GM19395 (cell line): ENCODE results near the gene BHMT2.

ENCODE experiments used
- ATAC-seq: cut with Tn5 transposase; IDR thresholded peaks from one replicate; pipeline ENCODE4 v1.9.1; 2021; ENCODE audit warnings: mild to moderate bottlenecking, moderate library complexity; ENCODE audit not compliant: unreplicated experiment

The BHMT2 gene, protein sequence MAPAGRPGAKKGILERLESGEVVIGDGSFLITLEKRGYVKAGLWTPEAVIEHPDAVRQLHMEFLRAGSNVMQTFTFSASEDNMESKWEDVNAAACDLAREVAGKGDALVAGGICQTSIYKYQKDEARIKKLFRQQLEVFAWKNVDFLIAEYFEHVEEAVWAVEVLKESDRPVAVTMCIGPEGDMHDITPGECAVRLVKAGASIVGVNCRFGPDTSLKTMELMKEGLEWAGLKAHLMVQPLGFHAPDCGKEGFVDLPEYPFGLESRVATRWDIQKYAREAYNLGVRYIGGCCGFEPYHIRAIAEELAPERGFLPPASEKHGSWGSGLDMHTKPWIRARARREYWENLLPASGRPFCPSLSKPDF

DNA sequence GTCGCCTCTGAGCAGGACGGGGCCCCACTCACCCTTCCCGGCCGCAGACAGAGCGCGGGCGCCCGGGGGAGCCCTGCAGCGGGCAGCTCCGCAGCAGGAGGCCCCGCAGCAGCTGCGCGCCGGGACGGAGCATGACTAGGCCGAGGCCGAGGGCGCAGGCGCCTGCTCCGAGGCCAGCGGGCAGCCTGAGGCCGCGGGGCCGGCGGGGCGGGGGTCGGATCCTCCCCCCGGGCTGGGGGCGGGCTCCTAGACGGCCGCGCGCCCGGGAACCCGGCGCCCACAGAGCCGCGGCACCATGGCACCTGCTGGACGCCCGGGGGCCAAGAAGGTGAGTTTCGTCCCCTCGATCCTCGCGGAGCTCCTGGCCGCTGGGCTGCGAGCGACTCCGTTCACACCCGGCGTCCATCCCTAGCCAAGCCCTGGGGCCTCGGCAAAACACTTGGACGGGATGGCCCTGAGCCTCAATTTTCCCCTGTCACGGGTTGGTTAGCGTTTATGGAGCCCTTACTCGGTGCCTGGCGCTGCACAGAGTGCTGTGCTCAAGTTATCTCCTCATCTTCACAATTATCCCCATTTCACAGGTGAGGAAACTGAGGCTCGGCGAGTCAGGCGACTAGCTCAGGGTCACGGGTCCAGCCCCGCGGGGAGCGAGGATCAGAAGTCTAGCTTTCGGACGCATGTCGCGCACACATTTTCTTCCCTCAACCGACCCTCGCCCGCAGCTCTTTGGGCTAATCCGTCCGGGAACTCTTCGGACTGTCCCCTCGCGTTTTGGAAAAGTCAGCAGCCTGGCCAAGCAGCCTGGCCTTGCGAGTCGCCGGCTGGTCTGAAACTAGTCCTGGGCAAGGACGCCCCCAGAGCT is at the start of gene BHMT2, which contains the start of gene DMGDH:
Gene BHMT2 (plus strand): TSS at position 280 of the 862 bp plus-strand sequence. CDS start 16 bp downstream, at position 296.
Gene DMGDH (minus strand): TSS at position 187 of the 862 bp plus-strand sequence. CDS start 54 bp downstream, at position 133.
- no peak for ATAC-seq

DNA sequence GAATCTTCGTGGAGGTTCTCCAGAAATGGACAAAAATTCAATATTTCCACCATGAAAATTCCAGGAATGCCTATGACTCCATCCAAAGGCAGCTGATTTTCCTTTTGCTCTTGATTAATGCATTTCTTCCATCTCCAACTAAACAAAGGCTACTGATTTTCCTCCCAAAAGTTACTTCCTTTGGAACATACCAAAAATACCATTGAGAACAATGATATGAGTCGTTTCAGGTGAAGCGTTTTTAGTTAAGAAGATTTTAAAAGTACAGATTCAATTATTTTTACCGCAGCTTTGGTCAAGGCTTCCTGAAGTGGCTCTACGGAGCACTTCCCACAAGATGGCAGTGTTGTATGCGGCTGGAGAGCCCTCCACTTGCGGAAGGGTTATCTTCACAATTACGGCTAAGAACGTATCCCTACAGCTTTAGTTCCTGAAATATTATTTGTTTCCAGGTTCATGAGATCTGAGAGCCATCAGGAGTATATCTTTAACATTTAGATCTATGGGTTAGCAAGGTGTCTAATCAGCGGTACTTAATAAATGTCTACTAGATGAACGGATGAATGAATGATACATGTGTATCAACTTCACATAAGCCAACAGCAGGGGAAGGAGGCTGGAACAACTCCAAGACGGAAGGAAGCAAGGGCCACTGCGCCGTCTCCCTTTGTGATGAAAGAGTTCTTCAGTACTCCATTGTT is 48.6 kb upstream of the BHMT2 start:
- ATAC-seq, result no peak

DNA sequence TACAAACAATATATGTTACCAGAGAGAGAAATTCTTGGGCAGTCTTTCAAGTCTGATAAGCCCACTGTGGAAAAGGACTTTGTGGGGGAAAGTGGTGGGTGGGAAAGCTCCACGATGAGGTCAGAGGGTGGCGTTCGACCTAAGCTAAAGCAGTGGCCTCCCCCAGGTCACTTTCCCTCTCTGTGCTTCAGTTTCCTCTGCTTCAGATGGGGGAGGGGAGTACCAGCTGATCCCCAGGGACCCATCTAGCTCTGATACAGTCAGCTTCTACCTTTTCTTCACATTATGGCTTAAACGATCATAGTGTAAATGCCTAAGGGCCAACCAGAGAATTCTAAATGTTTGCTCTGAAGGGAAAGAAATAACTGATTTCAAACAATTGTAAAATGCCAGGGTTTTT is 47.8 kb upstream of the BHMT2 start:
- no peak for ATAC-seq

DNA sequence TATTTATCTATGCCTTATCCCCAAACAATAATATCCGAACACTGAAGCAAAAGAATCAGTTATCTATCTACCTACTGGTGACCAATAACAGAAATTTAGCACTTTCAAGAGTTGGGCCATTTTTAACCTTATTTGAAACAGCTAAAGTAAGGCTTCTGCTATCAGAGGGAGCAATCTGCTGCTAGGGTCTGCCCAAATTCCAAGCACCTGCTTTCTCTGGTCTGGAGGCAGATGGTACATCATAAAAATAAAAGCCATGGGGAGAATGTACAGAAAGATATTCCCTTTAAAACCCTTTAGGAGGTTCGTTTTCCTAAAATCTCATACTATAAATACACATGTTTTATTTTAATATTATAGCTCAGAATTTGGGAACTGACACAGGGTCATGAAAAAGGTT is 46.8 kb upstream of the BHMT2 start:
- ATAC-seq, result no peak

DNA sequence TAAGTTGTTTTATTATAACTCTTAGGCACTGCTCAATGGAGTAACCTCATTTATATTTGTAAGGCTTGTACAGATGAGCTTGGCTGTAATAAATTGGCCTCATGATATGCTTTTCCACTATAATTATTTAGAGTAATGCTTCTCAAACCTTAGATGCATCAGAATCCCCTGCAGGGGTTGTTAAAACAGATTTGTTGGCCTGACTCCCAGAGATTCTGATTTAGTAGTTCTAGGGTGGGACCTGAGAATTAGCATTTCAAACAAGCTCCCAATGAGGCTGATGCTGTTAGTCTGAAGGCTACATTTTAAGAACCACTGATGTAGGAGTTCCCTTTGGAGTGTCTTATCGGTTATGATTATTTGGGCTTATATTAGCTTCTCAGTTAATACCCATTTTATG is 46.2 kb upstream of the BHMT2 start:
- no peak for ATAC-seq

DNA sequence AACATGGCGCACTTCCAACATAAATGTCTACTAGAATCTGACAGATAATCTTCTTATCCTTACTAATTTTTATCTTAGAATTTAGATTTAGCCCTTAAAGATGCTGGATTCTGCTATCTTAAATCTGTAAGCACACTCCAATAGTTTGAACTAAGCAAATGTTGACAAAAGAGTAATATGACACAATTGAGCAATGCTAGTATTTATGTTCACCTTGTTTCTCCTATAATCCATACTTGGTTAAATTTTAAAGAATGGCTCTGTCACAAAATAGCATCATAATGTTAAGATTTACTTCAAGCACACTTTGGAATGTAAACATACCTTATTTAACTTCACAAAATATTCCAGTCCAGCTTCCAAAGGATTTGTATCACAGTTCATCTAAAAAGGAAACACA is 45.6 kb upstream of the BHMT2 start:
- ATAC-seq, result no peak

DNA sequence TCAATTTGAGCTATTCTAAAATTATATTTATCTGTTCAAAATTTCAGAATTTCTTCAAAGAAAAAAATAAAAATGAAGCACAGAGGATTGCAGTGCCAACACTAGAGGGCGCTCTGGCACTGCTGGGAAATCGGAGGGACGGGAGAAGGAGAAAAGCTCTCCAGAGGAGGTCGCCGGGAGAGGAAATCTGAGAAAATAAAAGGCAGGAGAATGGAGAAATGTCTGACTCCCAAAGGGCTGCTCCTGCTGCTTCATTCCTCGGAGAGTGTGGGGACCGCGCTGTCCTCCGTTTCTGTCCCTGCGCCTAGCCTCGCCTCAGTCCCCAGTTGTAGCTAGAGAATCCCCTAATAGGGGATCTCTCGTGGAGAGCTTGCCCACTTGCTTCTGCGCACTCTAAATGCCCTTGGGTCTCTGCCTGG is 44.5 kb upstream of the BHMT2 start:
- ATAC-seq, result no peak

DNA sequence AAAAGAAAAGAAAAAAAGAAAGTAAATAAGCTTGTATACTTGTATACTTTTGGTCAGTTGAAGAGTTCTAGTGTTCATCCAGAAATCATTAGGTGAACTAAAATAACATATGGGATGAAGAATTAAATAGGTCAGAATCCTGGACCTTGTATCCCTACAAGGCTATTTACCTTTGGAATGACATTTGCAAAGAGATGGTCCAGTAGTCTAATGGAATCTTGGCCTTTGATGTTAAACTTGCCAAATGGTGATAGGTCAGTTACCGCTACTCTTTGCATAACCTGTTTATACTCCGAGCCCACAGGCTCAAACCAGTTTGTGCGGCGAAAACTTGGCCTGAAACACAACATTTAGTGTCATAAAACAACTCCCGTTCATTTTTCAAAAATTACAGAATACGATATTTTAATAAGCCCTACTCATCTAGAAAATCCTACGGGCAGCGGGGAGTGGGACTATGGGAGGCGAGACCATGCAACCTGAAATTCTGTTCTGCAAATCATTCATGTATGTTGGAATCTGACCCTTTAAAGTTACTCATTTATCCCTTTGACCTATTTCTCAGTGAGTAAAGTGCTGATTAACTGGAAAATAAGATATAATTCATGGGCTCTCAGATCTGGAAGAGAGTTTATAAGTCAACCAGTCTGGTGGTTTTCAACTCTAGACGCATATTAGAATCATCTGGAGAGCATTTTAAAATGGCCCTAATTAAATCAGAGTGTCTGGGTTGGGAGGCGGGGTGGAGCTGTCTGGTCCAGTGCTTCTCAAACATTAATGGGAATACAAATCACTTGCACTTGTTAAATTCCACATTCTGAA is 38.7 kb upstream of the BHMT2 start:
- no peak for ATAC-seq

DNA sequence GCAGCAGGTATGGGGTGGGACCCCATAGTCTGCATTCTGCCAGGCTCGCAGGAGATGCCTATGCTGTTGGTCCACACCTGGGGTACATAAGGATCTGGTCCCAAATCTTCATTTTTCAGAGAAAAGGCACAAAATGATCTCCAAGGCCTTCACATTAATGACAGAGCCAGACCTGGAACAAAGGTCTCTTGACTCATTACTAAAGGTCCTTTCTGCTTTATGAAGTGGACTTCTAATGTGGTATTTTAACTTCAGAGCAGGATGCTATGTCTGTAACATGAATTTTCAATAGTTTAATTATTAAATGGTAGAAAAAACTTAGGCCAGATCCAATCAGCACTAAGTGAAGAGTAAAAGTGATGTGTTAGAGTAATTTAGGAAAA is 38.1 kb upstream of the BHMT2 start:
- no peak for ATAC-seq

DNA sequence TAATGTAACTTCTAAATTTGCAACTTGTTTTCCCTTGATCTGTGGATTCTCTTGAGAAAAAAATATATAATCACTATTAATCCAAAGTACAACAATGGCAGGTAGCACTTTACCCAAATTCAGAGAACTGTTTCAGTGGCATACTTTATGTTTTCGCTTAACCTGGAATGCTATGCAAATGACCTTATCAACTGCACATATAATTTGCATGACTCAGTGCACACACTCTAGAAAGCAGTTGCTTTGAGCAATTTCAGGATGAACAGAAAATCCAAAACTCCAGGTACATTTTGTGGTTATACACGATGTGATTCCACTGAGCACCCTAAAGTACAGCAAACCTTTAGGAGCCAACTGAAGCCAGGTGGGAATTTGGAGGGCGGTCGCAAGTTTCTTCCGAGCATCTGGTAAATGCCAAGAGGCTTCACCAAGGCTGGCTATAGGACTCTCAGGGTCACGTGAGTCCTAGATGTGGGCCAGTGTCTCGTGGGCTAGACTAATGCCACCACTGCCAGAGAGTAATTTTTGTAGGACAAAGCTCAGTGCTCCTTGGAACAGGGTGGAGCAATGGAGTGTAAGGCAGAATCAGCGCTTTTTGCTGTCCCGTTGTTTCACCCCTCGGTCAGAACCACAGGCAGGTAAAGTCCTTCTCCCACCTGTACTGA is 37.4 kb upstream of the BHMT2 start:
- no peak for ATAC-seq

DNA sequence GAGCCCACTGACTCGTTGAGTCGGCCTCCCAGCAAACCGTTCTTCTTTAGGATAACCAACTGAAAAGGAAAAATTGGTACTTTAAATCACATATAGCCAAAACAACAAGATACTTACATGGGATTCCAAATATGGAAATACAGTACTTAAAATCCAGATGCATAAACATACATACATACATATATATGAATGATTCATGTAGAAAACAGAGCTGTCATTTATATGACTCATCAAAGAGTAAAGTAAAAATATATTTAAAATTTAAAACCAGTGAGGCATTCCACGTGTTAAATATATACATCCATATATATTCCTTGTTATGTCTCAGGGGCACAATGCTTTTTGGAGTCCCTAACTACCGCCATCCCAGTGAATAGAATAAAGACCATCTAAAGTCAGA is 36.8 kb upstream of the BHMT2 start:
- no peak for ATAC-seq

DNA sequence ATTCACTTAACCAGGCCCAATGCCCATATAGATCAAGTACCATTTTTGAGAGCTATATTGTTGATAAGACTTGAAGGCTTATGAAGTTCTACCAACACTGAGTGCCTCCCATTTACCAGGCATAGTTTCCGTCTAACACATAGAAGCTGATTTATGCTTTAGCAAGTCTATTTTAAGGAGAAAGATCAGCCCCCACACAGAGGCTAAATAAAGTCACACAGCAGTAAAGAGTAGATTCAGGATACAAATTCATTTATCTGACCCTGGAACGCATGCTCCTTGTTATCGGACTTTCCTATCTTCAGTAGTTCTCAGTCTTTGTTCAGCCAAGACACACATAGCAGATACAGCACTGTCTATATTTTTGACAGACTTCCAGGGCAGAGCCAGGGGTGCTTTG is 34.3 kb upstream of the BHMT2 start:
- no peak for ATAC-seq

DNA sequence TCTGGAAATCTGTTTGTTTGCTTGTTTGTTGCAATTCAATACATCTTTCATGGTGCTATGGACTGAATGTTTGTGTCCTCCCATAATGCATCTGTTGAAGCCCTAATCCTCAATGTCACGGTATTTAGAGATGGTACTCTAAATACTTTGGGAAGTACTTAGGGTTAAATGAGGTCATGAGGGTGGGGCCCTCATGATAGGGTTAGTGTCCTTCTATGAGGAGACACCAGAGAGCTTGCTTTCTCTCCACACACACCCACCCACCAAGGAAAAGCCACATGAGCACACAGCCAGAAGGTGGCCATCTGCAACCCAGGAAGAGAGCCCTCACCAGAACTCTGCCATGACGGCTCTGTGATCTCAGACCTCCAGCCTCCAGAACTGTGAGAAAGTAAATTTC is 32.8 kb upstream of the BHMT2 start:
- no peak for ATAC-seq

DNA sequence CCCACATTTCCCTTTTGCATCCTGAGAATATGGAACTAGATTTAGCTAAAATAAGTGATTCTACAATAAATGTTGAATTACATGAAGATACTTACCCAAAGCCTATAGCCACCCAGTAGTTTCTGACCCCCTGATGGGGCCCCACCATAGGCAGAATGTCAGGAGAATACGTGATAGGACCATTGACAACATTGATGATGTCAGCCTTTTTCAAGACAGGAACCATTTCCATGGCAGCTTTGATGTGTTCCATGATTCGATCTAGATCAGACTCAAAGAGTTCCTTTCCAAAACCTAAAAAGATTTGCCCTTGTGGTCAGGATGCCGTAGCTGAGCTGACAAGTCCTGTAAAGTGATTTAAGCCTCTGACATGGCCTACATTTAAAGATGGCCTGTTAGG is 27.4 kb upstream of the BHMT2 start:
- ATAC-seq, result no peak

DNA sequence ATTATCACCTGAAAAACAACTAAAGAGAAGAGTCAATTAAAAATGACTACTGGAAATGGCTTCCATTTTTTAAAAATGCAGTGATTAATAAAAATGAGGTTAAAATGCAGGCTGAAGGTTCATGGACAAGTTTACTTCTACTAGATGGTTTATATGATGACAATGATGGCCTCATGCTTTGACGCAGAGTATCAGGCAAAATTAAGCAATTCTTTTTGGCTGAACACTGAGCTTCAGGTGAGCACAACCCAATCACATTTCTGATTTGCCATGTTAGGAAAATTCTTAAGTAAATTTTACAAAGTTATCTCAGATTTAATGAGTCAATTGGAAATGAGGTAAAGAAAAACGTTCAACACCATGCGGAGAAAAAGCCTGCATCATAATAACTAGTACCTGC is 22.4 kb upstream of the BHMT2 start:
- ATAC-seq, result no peak

DNA sequence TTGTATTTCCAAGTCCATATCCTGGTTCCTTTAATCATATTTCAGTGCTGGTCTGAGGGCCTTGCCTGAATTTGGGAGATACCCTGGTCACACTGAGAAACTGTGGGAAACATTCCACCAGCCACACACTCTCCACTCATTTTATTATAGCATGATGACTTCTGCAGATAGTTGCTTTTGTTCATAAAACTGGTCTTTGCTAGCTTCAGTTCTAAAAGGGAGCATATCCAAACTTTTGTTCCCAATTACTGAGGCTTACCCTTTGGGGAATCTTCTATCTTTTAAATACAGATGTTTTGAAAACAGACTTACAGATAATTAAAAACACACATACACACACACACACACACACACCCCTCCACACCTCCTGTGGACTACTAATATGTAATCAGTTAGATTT is 21.1 kb upstream of the BHMT2 start:
- no peak for ATAC-seq

DNA sequence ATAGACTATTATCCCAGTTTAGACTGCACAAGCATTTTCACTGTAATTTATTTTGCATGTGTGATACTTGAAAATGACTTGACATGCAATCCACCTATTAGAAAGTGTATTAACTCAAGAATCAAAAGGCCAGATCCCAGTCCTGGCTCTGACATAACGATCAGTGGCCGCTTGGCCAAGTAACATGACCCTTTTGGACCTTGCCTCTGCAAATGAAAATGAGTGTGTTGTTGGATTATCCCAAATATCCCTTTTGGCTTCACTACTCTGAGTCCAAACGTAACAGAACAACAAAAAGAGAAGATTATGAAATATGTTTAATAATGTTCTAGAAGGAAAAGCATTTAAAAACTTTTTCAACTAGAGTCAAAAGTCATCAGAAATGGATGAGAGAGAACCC is 19.1 kb upstream of the BHMT2 start:
- no peak for ATAC-seq

DNA sequence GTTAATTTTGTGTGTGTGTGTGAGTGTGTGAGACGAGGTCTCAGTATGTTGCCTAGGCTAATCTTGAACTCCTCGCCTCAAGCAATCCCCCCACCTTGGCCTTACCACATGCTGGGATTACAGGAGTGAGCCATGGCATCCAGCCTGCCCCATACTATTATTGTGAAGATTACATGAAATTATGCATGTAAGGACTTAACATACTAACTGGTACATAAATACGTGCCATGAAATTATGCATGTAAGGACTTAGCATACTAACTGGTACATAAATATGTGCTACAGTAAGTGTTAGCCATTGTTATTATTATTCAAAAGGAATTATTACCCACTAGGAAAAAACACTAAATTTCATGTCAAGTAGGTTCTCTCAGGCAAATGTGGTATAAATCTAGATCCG is 16.2 kb upstream of the BHMT2 start:
- no peak for ATAC-seq

DNA sequence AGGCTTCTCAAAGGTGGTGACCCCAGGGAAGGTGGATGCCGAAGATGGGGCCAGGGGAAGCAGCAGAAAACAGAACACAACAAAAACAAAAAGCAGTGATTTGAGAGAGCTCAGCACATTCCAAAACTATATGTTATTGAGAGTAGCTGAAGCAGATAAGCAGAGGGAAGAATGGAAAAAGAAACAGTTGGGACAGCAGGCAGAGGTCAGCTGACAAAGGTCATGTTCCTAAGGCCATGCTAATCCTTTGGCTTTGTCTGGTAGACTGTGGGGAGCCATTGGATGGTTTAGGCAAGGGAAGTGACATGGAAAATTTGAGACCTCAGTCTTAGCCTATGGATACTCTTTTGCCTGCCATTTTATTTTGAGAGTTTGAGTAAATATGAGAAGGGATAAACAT is 14.6 kb upstream of the BHMT2 start:
- no peak for ATAC-seq

DNA sequence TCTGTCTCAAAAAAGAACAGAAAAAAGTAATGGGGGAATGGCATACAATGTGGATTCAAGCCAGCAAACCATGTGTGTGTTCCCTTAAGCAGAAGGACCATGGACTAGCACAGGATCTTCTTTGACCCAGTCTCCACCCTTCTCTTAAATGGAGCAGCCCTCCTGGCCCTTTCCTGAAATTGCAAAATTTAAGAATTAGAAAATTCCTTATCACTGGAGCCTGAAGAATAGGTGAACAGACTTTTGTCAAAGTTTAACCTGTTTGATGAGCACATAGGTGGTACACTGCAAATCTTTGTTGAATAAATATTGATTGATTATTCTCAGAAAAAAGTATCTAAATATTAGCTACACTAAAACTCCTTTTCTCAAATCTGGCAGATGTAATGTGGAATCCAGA is 12.7 kb upstream of the BHMT2 start:
- ATAC-seq, result no peak
